Glomerular visceral epithelial cell (primary cell): ENCODE results near the gene BAIAP2L1.
"Not testable (repeated sequence)": the region's sequence is repeated elsewhere in the genome, so short reads cannot be mapped to it uniquely, and the experiment has no call there.

Source experiments
- DNase-seq: peaks from one replicate; pipeline ENCODE4 v3.0.0-alpha.2; 2016; ENCODE audit errors: extremely low spot score

Gene BAIAP2L1

GRCh38 chr7:98322331-98323270, 78.3 kb downstream of the BAIAP2L1 start:
- DNase-seq = no peak

GRCh38 chr7:98321301-98321700, 79.6 kb downstream of the BAIAP2L1 start:
- DNase-seq = no peak

GRCh38 chr7:98319176-98319575, 81.7 kb downstream of the BAIAP2L1 start:
- no peak for DNase-seq

GRCh38 chr7:98317366-98318040, 83.4 kb downstream of the BAIAP2L1 start:
- DNase-seq = no peak

- not testable (repeated sequence) for DNase-seq
Measured at GRCh38 chr7:98315994-98316527, 84.8 kb downstream of the BAIAP2L1 start.

- no peak for DNase-seq
Measured at GRCh38 chr7:98315318-98315993, 85.4 kb downstream of the BAIAP2L1 start.

- DNase-seq = peak; percentile 14
Measured at GRCh38 chr7:98314469-98314868, 86.4 kb downstream of the BAIAP2L1 start.

GRCh38 chr7:98312201-98312600, 88.7 kb downstream of the BAIAP2L1 start:
- DNase-seq = no peak

- no peak for DNase-seq
Measured at GRCh38 chr7:98309566-98309965, 91.3 kb downstream of the BAIAP2L1 start.

GRCh38 chr7:98307971-98308466, 92.9 kb downstream of the BAIAP2L1 start:
- DNase-seq = no peak

GRCh38 chr7:98305951-98306535, 94.8 kb downstream of the BAIAP2L1 start:
- no peak for DNase-seq

- DNase-seq = no peak
Measured at GRCh38 chr7:98303906-98304305, 97.0 kb downstream of the BAIAP2L1 start.

GRCh38 chr7:98303176-98303865, 97.6 kb downstream of the BAIAP2L1 start:
- no peak for DNase-seq

- no peak for DNase-seq
Measured at GRCh38 chr7:98301693-98302470, 99.0 kb downstream of the BAIAP2L1 start.

GRCh38 chr7:98300595-98301372, 100.1 kb downstream of the BAIAP2L1 start:
- no peak for DNase-seq

GRCh38 chr7:98297626-98298286, 103.1 kb downstream of the BAIAP2L1 start:
- no peak for DNase-seq

- no peak for DNase-seq
Measured at GRCh38 chr7:98296833-98297232, 104.1 kb downstream of the BAIAP2L1 start.

GRCh38 chr7:98295467-98296192, 105.3 kb downstream of the BAIAP2L1 start:
- no peak for DNase-seq
